22Rv1 (cell line): Measurements from ENCODE around the gene GNAS.

Experiments
- H3K27ac ChIP-seq: fragments of 450-650 bp; 2 replicates; pipeline ENCODE4 v1.5.1; 2017
- ZFX ChIP-seq: fragments of 450-650 bp; IDR thresholded peaks from 2 replicates; pipeline ENCODE4 v1.6.1; 2017; ENCODE audit warnings: antibody characterized with exemption, borderline replicate concordance
- TF ChIP-seq, protein P1 (sequence below): fragments of 450-650 bp; IDR thresholded peaks from 2 replicates; pipeline ENCODE4 v1.5.1; 2017; ENCODE audit warnings: mild to moderate bottlenecking

Gene GNAS

DNA sequence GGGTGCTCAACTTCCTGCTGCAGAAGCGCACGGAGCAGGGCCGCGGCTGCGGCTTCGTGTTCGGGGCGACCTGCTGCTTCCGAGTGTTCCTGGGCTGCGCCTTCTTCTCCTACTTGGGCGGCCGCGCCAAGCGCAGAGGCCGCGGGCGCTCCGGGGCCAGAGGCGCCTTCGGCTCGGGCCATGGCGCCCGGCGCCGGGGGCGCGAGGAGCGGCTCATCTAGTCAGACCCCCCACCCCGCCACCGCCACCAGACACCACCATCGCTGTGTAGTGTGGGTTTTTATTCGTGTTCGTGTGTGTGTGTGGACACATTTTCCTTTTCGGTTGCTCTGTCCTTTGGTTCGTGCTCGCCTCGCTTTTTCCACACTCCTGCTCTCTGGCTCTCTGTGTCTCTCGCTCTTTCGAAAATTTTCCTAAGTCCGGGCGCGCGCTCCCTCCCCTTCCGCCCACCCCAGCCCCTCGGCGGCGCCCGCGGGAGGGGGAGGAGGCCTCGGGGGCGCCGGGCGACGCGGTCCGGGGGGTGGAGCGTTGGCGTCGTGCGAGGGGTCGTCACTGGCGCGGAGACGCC lies 38.1 kb downstream of the GNAS start:
- peak overlapping the region; percentile 85 for H3K27ac ChIP-seq
- TF ChIP-seq, protein P1, sequence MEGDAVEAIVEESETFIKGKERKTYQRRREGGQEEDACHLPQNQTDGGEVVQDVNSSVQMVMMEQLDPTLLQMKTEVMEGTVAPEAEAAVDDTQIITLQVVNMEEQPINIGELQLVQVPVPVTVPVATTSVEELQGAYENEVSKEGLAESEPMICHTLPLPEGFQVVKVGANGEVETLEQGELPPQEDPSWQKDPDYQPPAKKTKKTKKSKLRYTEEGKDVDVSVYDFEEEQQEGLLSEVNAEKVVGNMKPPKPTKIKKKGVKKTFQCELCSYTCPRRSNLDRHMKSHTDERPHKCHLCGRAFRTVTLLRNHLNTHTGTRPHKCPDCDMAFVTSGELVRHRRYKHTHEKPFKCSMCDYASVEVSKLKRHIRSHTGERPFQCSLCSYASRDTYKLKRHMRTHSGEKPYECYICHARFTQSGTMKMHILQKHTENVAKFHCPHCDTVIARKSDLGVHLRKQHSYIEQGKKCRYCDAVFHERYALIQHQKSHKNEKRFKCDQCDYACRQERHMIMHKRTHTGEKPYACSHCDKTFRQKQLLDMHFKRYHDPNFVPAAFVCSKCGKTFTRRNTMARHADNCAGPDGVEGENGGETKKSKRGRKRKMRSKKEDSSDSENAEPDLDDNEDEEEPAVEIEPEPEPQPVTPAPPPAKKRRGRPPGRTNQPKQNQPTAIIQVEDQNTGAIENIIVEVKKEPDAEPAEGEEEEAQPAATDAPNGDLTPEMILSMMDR: no peak
- no peak for TF ChIP-seq ZFX

DNA sequence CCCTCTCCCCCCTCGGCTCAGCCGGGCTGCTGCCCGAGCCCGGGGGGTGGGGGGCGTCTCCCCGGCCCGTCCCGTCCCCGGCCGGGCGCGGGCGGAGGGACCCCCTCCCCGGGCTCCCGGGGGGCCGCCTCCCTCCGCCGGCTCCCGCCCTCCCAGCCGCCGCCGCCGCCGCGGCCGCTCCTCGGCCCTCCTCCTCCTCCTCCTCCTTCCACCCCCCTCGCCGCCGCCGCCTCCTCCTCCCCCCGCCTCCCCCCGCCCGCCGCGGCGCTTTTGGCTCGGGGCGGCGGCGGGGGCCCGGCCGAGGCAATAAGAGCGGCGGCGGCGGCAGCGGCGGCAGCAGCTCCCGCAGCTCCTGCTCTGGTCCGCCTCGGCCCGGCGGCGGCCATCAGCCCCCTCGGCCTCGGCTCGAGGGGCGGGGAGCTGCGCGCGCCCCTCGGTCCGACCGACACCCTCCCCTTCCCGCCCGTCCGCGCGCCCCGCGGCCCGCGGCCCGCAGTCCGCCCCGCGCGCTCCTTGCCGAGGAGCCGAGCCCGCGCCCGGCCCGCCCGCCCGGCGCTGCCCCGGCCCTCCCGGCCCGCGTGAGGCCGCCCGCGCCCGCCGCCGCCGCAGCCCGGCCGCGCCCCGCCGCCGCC lies 38.7 kb downstream of the GNAS start:
- TF ChIP-seq, protein P1: no peak
- no peak for TF ChIP-seq ZFX
- H3K27ac ChIP-seq: peak overlapping the region; percentile 85

DNA sequence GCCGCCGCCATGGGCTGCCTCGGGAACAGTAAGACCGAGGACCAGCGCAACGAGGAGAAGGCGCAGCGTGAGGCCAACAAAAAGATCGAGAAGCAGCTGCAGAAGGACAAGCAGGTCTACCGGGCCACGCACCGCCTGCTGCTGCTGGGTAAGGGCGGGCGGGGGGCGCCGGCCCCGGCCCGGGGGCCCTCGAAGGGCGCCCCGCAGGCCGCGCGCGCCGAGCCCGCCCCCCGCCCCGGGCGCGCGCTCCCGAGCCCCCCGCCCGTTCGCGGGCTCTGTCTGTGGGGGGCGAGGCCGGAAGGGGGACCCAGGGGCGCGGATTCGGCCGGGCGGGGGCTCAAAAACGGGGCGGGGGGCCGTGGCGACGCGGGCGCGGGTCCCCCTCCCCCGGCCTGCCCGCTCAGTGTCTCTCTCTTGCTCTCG lies 39.2 kb downstream of the GNAS start:
- TF ChIP-seq, protein P1: no peak
- peak overlapping the region; percentile 85 for H3K27ac ChIP-seq

DNA sequence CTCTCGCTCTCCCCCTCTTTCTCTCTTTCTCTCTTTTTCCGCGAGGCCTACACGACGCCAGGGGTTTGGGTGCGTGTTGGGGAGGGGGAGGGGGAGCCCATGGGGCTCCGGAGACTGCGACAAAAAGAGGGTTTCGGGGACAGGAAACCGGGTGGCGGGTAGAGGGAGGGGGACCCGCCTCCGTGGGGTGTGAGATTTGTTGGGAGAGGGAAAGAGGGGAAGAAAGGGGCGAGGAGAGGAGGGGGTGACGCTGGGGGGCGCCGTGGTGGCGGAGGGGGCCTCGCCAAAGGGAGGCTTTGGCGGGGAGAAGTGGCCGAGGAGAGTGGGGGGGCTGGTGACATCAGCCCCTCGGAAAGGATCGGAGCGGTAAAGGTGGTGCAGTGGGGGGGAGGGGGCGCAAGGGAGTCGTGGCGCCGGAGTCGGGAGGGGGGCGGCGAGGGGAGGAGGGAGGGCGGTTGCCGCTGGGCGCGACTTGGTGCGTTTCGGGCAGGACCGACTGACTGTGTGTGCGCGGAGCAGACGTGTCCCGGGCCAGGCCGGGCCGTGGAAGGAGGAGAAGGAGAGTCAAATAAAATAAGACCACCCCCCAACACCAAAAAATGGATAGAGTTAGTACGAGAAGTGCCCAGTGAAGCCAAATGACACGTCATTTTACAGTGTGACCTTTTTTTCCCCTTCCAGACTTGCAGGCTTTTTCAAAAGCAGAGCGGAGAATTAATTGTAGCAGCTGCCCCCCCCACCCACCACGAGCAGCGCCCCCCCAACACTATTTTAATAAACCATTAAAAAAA lies 39.8 kb downstream of the GNAS start:
- peak overlapping the region; percentile 85 for H3K27ac ChIP-seq

DNA sequence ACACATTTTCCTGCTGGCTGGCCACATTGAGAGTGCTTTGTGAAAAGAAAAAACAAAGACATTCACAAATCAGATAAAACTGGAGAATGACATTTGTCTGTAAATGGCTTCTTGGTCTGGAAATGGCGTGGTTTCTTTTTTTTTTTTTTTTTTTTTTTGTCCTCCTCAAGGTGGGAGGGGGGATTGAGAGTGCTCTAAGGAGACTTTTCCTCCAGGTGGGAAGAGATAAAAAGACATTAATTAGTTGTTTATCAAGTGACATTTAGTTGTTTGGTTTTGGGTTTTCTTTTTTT lies 40.4 kb downstream of the GNAS start:
- peak overlapping the region; percentile 85 for H3K27ac ChIP-seq
- TF ChIP-seq, protein P1: no peak
- no peak for TF ChIP-seq ZFX

More for the DNA sequence above, 39.8 kb downstream of the GNAS start:
- TF ChIP-seq, protein P1: no peak
- TF ChIP-seq ZFX: no peak

DNA sequence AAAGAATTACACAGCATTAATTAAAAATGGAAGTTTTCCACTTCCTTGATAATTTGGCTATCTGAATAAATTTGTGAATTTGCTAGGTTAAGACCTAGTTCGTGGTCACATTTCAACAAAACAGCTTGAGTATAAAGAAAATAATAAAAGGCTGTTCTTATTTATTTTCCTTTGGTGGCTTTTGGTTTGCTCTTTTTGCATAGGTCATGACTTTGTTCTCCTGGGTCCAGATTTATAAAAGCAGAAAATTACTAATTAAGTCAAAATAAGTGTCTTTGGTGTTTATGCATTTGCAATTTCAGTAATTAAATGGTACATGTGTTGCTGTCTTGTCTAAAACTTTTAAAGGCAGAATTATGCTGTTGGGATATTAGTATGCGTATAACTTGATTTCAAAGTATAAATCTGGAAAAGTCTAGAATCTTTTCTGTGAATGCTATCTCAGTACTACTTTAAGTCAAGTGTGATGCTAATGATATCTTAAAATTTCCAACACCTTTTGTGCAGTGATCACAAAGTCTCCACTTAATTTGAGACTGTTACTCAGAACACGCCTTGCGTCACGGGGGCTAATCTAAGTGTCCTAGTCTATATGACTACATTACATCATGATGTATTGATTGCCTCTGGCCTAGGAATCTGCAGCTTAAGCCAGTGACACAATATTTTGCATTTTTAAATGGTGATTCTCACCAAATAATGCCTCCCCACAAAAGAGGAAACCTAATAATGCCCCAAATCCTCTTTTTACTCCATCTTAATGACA lies 41.0 kb downstream of the GNAS start:
- no peak overlapping the region for H3K27ac ChIP-seq

More for the DNA sequence above, 41.0 kb downstream of the GNAS start:
- TF ChIP-seq, protein P1: no peak
- no peak for TF ChIP-seq ZFX
